GM18867 (cell line): ENCODE data around the gene GNPAT.

Experiments
- ATAC-seq: cut with Tn5 transposase; IDR thresholded peaks from one replicate; pipeline ENCODE4 v1.9.1; 2021; ENCODE audit warnings: mild to moderate bottlenecking, moderate library complexity; ENCODE audit not compliant: unreplicated experiment

Gene GNPAT

DNA sequence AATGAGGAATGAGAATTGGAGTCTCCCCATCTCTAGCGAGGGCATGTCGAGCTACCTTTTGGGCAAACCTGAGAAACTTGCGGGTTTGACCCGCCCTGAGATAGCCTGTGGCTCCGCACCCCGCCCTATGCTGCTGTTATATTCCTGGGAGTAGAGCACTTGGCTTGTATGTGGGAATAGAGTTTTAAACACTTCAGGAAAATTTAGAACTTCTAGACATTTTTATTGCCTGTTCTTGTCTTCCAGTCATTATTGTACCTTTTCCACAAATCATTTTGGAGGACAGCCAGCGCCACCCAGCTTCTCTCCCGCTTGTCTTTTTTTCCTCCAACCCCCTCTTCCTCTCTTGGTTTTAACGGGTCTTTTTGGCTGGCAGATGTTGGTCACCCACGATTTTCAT is 738 bp downstream of the GNPAT start:
- ATAC-seq: peak; percentile 25

DNA sequence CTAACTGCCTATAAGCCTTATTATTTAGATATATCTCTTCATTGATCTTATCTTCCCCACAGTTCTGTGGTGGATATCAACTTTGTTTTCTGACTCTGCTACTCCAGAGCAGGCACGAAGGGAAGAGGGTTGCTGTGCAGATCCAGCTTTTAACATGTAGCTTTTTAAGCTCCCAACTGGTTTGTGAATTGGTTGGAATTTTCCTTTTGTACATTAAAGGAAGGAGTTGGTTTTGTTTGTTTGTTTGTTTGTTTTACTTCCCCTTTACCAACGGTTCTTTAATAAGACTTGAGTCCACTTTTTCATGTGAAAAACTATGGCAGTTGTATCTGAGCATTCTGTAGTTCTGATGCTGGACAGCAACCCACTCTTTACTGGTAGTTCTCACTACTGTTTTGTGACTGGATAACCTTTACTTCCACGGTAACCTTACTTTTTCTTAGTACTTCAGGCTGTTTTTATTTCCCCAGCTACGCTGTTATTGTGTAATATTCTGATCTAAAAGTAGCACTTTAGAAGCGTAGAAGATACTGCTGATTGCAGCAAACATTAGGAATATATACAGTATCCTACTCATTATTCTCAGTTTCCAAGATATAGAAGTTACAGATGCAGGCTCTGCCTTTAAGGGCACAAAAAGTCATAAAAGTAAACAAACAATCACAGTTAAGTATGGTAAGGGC is 1.6 kb downstream of the GNPAT start:
- no peak for ATAC-seq

DNA sequence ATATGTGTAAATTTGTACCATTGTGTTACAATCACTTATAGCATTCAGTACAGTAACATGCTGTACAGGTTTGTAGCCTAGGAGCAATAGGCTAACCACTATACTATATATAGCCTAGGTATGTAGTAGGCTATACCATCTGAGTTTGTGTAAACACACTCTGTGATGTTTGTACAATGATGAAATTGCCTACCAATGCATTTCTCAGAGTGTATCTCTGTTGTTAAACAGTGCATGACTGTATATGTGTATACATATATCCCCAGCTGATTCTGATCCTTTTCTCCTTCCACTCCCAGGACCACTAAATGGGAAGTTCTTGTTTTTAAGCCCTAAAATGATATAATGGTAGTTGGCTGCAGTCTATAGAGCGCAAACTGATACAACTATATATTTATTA is 7.8 kb downstream of the GNPAT start:
- ATAC-seq: no peak

DNA sequence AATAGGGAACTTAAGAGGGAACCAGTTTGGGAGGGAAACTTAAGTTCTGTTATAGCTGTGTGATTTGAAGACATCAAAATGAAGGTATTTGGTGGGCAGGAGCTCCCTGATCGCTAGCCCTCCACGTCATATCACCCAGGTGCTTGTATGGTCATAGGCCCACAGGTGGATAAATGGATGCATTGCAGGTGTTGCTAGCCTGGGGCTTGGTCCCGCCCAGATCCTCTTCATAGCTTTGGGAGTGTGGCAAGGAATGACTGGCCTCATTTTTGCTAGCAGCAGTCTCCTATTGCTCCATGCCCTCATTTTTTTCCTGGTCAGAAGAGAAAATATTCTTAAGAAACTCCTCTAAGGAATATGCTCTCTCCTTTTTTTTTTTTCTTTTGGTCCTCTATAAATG is 11.3 kb downstream of the GNPAT start:
- ATAC-seq: no peak

DNA sequence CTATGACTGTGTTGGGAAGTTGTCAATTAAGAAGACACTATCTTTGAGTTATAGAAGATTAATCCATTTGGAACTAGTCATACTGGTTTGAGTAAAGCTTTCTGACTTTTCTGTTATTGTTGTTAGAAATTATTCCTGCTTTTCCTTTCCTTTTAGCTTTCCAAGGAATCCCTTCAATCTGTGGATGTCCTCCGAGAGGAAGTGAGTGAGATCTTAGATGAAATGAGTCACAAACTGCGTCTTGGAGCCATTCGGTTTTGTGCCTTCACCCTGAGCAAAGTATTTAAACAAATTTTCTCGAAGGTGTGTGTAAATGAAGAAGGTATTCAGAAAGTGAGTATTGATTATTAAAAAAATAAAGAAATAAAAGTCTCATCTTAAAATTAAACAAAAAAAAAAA is 19.3 kb downstream of the GNPAT start:
- ATAC-seq: no peak

DNA sequence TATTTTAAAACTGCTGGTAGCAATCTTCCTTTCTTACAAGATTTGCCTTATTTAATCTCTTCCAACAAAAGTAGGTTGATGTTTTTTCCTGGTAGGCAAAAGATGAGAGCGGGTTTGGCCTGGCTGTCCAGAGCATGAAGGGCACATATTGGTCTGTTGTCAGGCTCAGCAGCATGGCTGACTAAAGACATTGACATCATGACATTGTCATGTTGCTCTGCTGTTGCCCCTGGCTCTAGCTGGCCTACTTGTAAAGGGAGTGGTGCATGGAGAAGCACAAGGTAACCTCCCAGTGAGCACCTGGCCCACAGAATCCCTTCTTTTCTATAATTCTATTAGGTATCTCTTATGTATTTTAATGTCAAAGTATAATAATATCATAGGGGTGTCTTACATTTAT is 23.6 kb downstream of the GNPAT start:
- no peak for ATAC-seq

DNA sequence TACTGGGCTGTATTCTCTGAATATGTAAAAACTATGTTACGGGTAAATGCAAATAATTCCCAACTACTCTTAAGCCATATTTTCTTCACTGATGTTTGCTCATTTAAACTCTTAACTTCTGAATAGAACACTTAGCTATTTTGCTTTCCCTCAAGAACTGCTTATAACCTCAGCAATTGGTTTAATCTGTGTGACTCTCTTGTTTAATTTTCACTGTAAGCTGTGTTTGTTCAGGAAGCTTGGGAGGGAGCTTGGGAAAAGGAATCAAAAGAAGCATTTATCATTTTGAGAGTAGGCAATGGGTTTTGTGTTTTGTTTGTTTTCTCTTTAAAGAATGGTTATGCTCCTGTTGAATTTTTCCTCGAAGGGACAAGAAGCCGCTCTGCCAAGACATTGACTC is 24.4 kb downstream of the GNPAT start:
- ATAC-seq: no peak

DNA sequence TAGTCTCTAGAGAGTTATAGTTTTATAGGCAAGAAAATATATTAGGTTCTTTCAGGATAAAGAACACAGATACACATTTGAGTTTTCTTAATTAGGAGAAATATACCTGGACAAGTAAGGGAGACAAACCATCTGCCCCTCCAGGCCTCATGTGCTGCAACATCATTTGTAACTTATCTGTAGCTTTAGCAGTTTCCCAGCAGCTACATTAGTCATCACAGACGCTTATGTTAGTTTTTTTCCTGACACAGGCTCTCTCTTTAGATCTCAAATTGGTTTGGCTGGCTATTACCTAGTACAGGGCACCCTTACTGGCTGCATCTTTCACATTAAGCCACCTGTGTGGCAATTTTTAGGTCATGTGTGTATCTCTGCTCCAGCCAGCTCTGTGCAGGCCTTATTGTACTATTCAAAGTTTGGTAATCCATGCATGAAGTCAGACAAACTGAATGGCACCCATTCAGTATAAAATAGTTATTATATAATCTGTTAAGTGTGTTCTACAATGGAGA is 25.9 kb downstream of the GNPAT start:
- no peak for ATAC-seq

DNA sequence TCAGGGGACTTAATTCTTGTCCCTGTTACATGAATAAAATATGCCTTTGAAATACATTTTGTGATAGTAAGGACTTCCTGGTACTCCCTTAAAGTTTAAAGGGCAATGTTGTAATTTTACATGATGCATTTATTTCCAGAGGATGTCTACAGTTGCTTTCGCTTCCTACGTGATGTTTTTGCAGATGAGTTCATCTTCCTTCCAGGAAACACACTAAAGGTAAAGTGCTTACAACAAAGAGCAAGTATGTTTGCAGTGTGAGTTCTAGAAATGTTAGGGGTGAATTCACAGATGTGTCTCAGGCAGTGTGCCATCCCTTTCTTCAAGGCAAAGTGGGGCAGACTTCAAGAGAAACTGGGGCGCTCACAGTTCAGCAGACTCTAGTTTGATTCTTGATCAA is 31.2 kb downstream of the GNPAT start:
- ATAC-seq: no peak

DNA sequence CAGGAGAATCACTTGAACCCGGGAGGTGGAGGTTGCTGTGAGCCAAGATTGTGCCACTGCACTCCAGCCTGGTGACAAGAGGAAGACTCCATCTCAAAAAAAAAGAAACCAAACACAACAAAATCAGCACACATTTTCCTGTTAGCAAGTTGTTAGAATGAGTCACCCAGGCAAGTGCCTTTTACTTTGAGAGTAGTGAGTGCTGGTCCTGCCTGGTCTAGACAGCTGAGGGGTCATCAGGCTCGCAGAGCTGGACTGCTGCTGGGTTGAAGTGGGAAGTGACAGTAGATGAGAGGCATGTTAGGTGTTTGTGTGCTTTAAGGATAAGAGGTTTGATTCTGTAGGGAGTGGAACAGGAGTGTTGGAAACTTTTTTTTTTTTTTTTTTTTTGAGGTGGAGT is 31.9 kb downstream of the GNPAT start:
- ATAC-seq: no peak

DNA sequence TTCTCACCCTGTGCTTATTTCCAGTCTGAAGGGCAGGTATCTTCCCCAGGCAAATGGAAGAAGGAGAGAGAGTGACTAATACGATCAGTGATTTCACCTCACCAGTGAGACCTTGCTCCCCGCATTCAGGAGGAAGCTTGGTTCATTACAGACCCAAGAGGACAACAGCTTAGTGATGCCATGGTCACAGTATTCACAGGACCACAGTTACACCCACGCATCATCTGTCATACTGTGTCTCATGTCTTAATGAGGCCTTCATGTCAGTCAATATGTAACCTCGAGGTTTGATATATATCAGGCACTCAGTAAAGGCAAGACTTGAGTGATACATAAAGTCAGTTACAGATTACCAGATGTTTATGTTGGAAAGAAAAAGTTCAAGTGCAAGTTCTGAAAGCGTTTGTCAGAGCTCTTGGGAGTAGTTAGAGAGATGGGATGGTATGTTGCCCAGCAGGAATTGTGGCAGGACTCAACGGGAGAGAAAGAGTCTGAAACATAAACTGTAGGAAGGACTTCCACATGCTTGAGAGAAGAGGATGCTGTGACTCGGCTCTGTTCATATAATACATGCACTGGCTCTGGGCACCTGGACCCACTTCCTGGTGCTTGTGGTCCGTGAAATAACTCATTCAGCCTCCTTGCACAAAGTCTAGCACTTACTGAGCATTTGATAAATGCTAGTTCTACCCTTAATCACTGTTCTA is 33.3 kb downstream of the GNPAT start:
- no peak for ATAC-seq

DNA sequence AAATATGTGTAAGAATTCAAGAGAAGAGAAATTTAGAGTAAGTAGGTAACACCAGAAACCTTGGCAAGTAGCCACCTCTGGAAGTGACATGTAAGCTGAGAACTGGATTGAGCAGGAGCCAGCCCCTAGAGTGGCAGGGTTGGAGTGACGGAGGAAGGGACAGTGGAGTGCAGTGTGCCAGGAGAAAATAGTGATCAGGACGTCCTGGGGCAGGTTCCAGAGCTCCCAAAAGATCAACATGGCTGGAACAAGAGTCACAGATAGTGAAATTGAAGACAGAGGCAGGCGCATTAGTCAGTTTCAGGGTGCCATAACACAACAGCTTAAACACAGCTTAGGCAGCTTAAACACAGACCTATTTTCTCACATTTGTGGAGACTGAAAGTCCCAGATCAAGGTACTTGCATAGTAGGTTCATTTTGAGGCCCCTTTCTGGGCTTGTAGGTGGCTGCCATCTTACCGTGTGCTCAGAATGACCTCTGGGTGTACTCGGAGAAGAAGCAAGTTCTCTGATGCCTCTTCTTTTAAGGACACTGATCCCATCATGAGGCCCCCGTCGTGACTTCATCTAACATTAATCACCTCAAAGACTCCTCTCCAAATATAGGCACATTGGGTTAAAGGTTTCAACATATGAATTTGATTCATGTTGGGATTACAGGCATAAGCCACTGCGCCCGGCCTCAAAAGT is 37.2 kb downstream of the GNPAT start:
- no peak for ATAC-seq

DNA sequence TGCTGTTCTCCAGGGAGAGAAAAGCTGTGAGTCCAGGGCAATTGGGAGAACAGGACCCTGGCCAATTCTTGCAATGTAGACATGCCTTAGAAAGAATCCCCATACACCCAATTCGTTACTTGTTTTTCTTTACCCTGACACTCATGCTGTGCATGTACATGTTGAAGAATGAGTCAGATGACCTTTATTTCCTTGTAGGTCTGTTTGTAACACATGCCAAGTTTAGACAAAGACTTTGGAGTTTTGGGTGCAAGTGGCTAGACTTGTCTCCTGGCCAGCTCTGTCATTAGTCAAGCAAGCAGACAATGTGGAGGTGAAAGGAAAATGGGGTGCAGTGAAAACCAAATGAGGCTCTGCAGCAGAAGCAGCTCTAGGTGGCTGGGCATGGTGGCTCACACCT is 38.1 kb downstream of the GNPAT start:
- no peak for ATAC-seq

DNA sequence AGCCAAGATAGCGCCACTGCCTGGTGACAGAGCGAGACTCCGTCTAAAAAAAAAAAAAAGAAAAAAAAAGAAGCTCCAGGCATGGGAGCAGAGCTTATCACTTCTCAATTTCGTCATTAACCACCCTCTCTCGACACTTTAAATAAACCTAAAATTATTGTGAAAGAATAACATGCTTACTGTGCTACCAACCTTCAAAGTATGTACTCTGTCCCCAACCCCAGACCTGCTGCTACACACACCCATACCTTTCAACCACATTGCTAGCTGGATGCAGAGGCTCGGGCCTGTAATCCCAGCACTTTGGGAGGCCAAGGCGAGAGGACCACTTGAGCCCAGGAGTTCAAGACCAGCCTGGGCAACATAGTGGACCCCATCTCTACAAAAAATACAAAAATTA is 38.7 kb downstream of the GNPAT start:
- ATAC-seq: no peak

DNA sequence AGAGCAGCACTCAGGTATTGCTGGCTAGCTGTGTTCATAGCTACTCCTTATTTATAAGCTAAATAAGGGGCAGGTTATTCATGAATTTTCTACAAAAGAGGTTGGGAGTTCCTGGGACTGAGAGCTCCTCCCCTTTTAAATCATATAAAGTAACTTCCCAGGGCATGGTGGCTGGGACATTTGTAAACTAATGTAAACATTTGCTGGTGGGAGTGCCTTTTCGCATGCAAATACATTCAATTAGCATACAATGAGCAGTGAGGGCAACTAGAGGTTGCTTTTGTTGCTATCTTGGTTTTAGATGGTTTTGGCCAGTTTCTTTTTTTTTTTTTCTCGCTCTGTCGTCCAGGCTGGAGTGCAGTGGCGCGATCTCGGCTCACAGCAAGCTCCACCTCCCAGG is 43.4 kb downstream of the GNPAT start:
- ATAC-seq: no peak

DNA sequence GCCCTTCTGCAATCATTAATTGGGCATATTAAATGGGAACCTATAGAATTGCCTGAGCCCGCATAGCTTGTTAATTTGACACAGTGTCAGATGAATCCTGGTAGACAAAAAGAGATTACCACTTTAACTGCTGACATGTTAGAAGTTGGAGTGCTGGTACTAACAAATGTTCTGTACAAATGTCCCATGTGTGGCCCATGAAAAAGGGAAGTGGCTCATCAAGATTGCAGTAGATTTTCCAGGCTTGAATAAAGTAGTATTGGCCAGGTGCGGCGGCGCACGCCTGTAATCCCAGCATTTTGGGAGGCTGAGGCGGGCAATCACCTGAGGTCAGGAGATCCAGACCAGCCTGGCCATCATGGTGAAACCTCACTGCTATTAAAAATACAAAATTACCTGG is 45.6 kb downstream of the GNPAT start:
- no peak for ATAC-seq

DNA sequence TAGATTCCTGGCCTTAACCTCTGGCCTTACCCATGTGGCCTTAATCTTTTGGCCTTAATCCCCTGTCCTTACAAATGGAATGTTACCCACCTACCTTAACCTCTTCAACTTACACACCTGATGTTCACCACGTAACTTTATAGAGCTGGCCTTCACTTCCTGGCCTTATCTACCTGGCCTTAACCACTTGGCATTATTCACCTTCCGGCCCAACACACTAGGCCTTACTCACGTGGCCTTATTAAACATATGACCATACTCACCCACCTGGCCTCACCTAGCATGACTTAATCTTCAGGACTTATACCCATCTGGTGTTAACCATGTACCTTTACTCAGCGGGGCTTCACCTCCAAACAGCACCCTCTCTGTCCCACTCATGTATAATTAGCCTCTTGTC is 54.9 kb downstream of the GNPAT start:
- ATAC-seq: no peak

DNA sequence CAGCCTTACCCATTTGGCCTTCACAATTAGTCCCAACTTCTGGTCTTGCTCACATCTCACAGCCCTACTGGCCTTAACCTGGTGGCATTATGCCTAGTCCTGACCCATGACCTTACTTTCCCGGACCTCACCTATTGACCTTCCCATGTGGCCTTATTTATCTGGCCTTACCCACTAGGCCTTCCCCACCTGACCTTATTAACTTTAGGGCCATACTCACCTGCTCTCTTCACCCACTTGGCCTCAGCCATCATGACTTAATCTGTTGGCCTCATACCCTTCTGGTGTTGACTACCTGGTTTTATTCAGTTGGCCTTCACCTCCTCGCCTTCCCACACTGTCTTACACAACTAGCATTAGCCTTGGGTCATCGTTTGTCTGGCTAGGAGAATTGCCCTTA is 61.0 kb downstream of the GNPAT start:
- no peak for ATAC-seq

DNA sequence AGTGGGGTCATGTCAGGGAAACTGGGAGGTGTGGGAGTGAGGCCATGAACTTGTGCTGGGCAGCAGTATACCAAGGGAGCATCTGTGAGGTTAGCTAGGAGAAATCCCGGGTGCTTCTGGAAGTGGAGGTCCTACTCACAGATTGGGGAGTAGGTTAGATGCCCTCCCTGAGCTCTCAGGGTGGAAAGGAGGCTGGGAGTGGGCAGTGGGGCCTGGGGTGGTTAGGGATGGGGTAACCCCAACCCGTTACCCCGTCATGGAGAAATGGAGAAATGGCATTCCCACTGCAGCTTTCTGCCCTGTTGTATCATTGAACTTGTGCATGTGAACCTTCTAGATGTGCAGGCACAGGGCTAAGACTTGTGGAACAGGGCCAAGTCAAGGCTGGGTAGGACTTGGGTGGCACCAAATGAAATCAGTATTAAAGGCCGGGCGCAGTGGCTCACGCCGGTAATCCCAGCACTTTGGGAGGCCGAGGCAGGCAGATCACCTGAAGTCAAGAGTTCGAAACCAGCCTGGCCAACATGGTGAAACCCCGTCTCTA is 69.5 kb downstream of the GNPAT start:
- ATAC-seq: no peak

DNA sequence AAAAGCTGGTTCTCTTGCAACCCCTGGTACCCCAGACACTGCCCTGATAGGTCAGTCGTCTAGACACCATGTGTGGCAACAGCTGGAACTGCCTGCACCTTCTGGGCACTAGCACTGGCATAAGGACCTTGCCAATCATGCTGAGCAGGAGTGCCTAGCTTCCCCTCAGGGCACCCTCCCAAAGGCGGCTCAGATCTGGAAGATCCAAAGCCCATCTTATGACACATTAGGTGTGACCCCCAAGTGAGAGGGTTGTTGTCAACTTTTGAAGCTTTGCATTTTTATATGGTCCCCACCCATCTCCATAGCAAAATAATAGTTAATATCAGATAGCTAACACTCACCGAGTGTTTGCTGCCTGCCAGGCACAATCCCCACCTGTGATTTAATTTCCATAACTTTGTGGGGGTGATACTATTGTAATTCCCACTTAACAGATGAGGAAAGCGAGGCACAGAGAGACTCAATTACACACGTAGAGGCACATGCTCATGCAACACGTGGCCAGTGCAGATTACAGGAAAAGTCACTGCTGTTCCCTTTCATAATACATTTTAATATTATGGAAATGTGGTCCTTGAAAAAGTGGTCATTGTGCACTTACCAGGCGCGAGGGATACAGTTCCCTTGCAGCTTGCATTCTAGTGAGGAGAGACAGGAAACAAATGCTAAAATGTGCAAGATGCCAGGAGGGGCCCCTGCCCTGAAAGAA is 70.9 kb downstream of the GNPAT start:
- no peak for ATAC-seq

DNA sequence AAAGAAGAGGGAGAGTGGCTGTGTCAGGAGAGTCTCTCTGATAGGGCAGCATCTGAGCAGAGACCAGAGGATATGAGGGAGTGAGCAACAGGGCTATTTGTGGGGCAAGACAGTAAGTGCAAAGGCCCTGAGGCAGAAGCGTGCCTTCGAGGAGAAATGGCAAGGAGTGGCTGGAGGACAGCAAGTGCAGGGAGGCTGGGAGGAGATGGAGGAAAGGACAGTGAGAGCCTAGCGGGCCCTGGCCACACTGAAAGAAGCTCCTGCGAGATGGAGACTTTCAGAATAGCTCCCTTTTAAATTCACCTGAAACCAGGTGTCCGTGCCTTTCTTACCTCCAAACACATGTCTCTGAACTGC is 71.4 kb downstream of the GNPAT start:
- ATAC-seq: no peak
